ENCODE measurements around the gene SLC47A1.

The SLC47A1 gene

GRCh38 chr17:19590912-19591551, 57.4 kb downstream of the SLC47A1 start:
- no peak for DNase-seq (ENCODE audit: low read depth in 2 of 2)

- no peak for DNase-seq (ENCODE audit: low read depth in 2 of 2)
Measured at GRCh38 chr17:19592316-19592715, 58.7 kb downstream of the SLC47A1 start.

DNA sequence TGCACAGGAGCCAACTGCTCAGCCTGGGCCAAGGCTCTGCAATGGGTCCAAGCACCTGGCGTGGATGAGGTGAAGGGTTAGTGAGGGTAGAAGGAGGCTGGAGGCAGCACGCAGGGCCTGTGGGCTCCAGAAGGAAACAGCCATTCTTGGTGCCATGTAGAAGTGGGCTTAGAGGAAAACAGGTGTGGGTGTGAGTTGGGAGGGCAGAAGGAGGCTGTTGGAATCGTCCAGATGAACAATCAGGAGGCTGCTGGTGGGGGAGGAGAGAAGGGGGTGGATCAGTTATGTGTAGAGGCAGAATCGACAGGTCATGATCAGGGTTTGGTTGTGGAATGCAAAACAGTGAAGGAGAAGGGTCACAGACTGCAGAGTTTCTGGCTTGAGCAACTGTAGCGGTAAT, 63.2 kb downstream of the SLC47A1 start:
- no peak for DNase-seq (ENCODE audit: low read depth in 2 of 2)

DNA sequence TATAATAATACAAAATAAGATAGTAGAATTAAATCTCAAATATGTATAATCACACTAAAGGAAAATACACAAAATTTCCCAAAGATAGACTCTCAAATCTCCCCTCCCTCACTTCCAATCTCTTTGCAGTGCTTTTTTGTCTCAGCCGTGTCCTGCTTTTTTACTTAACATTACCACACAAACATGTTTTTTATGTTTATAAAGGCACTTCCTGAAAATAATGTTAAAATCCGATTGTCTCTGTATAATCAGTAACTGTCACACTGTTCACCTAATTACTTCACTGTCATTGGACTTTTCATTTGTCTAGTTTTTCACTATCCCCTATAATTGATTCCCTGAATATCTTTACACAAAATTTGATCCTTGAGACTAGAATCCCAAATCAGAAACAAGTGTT, 76.7 kb downstream of the SLC47A1 start:
- no peak for DNase-seq (ENCODE audit: low read depth in 2 of 2)

DNA sequence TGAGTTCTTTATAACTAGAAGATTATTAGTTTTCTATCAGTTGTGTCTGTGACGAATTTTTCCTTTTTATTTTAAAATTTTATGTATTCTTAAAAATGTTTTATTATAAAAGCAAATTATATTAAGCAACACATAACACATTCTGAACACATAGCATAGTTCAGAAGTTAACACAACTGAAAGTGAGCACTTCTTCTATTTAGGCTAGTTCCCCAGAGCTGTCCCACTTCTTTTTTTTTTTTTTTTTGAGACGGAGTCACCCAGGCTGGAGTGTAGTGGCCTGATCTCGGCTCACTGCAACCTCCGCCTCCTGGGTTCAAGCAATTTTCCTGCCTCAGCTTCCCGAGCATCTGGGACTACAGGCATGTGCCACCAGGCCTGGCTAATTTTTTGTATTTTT, 77.2 kb downstream of the SLC47A1 start:
- no peak for DNase-seq (ENCODE audit: low read depth in 2 of 2)

DNA sequence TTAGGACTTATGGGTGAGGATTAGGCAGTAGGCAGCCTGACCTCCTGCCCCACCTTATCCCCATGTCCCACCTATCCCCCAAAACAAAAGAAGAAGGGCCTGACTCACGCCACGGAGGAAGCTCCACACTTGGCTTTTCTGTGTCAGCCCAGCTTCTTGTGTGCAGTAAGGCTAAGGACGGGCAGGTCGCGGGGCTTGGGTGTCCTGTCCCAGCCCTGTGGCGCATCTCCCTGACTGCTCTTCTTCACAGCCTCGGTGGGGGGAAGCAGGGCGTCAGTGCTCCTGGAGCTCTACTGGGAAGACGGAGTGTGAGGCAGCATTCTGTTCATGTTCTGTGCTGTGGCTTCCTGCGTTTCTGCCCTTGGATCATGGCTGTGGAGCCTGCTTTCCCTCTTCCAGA, 80.3 kb downstream of the SLC47A1 start:
- no peak for DNase-seq (ENCODE audit: low read depth in 2 of 2)

GRCh38 chr17:19614900-19615299, 81.2 kb downstream of the SLC47A1 start:
- DNase-seq (ENCODE audit: low read depth in 2 of 2), result no peak

- no peak for DNase-seq (ENCODE audit: low read depth in 2 of 2)
Measured at GRCh38 chr17:19618015-19618414, 84.4 kb downstream of the SLC47A1 start.

DNA sequence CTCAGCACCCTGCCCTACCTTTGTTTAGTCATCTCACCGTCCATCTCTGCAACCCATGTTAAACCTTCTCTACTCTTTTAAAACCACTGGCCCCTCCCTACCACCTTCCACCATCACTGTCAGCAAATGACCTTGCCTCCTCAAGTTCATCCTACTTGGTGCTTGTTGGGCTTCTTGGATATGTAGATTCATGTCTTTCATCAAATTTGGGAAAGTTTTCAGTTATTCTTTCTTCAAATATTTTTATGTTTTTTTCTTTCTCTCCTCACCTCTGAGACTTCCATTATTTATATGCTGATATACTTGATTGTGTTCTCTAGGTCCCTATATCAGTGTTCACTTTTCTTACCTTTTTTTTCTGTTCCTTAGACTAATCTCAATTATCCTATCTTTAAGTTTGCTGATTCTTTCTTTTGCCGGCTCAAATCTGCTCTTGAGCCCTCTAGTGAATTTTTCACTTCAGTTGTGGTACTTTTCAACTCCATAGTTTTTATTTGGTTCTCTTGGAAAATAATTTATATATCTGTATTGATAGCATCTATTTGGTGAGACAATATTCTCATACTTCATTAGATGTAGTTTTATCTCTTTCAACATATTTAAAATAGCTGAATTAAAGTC, 86.2 kb downstream of the SLC47A1 start:
- DNase-seq (ENCODE audit: low read depth in 2 of 2), result no peak

DNA sequence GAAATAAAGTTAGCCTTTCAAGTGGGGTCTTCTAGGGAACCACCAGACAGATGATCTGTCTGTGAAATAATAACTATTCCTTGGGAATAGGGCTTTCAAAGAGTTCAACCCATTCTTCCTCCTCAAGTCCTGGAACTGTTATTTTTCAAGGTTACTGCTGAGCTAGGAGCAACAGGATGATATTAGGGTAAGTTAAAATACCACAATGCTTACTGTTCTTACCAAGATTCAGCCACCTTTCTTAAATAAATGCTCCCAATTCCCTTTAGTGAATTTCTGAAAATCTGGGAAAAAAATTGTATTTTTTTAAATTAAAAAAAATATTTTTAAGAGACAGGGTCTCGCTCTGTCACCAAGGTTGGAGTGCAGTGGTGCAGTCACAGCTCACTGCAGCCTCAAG, 88.0 kb downstream of the SLC47A1 start:
- DNase-seq (ENCODE audit: low read depth in 2 of 2), result no peak

- DNase-seq (ENCODE audit: low read depth in 2 of 2), result no peak
Measured at GRCh38 chr17:19626079-19626478, 92.4 kb downstream of the SLC47A1 start.

All from stimulated activated CD4-positive, alpha-beta T cell treated with anti-CD3 and anti-CD28 coated beads, Interleukin-15, amount 100 ng/mL, for 48 hours (primary cell).